GM20000 (cell line): ENCODE measurements around the gene METTL26.

Source experiments
- DNase-seq: peaks from one replicate; pipeline ENCODE4 v3.0.0; 2012; ENCODE audit warnings: low spot score
- TF ChIP-seq, protein P1 (sequence below): IDR thresholded peaks from 2 replicates; pipeline ENCODE4 v1.5.1; 2012; ENCODE audit warnings: mild to moderate bottlenecking, control low read depth; ENCODE audit errors: extremely low read depth, missing control alignments

METTL26 gene

GRCh38 chr16:629185-629832 is 6.8 kb downstream of the METTL26 start:
- no peak for DNase-seq
- TF ChIP-seq, protein P1, sequence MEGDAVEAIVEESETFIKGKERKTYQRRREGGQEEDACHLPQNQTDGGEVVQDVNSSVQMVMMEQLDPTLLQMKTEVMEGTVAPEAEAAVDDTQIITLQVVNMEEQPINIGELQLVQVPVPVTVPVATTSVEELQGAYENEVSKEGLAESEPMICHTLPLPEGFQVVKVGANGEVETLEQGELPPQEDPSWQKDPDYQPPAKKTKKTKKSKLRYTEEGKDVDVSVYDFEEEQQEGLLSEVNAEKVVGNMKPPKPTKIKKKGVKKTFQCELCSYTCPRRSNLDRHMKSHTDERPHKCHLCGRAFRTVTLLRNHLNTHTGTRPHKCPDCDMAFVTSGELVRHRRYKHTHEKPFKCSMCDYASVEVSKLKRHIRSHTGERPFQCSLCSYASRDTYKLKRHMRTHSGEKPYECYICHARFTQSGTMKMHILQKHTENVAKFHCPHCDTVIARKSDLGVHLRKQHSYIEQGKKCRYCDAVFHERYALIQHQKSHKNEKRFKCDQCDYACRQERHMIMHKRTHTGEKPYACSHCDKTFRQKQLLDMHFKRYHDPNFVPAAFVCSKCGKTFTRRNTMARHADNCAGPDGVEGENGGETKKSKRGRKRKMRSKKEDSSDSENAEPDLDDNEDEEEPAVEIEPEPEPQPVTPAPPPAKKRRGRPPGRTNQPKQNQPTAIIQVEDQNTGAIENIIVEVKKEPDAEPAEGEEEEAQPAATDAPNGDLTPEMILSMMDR = no peak

GRCh38 chr16:628321-629061 is 7.6 kb downstream of the METTL26 start:
- DNase-seq = no peak
- TF ChIP-seq, protein P1 = no peak

- no peak for DNase-seq
- TF ChIP-seq, protein P1 = no peak
Measured at GRCh38 chr16:627454-628239, 8.5 kb downstream of the METTL26 start.

GRCh38 chr16:626787-627453 is 9.2 kb downstream of the METTL26 start:
- DNase-seq = no peak
- TF ChIP-seq, protein P1 = no peak

DNA sequence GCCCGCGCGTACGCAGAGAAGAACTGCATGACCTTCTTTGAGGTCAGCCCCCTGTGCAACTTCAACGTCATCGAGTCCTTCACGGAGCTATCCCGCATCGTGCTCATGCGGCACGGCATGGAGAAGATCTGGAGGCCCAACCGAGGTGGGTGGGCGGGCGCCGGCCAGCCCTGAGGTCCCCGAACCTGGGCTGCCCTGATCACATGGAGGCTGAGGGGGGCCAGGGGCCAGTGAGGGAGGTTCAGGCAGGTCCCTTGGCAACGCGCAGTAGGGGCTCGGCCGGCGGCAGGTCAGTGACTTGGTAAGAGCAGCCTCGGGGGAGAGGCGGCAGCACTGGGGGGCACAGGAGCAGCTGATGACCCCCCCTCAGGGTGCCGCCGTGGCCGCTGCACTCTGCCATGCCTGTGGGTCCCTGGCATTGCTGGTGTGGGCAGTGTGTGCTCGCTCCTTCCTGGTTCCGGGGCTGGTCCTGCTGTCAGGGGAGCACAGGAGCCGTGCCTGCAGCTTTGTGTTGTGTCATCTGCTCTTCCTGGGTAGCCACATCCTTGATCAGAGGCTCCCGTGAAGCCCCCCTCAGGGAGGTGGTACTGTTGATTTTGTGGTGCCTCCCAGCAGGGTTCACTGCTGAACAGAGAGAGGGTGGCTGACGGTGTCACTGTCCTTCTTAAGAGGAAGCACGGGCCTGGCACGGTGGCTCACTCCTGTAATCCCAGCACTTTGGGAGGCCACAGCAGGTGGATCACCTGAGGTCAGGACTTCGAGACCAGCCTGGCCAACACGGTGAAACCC is 9.9 kb downstream of the METTL26 start:
- no peak for DNase-seq
- TF ChIP-seq, protein P1 = no peak

DNA sequence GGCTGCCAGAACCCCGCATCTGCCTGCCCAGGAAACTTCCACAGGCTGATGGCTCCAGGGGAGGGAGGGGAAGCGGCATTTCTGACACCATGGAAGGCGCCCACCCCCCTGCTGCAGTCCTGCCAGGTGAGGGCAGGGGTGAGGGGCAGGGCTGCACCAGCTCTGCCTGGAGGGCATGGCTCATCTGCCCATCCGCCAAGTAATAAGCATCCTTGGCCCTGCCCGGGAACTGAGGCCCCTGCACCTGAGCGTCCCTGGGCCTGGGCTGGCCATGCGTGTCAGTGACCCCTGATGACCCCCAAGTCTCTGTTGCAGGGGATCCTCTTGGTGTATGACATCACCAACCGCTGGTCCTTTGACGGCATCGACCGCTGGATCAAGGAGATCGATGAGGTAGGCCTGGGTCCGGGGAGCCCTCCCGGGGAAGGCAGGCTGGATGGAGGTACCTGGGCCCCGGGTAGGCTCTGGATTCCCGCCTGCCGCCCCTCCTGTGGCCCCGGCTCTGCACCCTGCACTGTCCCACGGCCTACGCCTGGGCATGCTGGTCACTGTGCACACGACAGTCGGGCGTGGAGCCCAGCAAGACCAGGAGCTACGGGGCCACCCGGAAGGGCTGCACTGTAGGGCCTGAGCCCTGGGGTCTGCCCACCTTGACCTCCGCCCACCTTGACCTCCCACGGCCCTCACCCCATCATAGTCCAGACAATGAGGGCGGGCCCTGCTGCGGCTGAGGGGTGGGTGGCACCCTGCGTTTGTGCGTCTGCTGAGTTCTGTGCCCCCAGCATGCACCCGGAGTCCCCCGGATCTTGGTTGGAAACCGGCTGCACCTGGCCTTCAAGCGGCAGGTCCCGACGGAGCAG is 10.8 kb downstream of the METTL26 start:
- DNase-seq = no peak
- TF ChIP-seq, protein P1 = no peak
